ENCODE data around the gene NUB1. TPM values are rescaled to one million over a fixed set of nuclear protein-coding genes. Genes with fewer than 3 reads are reported as not detected.

NUB1 gene
- total RNA-seq, 1 donor from 2014 or later: 28.2 TPM

- TF ChIP-seq CTCF (IDR thresholded peaks at IDR 0.05): no peak
- intact Hi-C loops (cut with DNase I): no loop called here
These were observed 9.4 kb downstream of the NUB1 start for GRCh38 chr7:151351027-151351426.

GRCh38 chr7:151351967-151352366, 10.4 kb downstream of the NUB1 start:
- Histone ChIP-seq H3K27ac (no peak overlapping the region), H3K36me3 (peaks cover 63 to 87% of the 10 kb centered on the region in 2 donors), H3K27me3 (no peaks in the 10 kb centered on the region), H3K9me3 (no peaks in the 10 kb centered on the region), H3K4me3 (no peak overlapping the region), H3K4me1 (peaks cover 0 to 2% of the 10 kb centered on the region in 2 donors)
- intact Hi-C loops (cut with DNase I): no loop called here
- no peak for TF ChIP-seq CTCF (IDR thresholded peaks at IDR 0.05)
- no peak for DNase-seq (ENCODE audit: low spot score in 2 of 2)

More at GRCh38 chr7:151351027-151351426, 9.4 kb downstream of the NUB1 start:
- Histone ChIP-seq H3K9me3 (no peaks in the 10 kb centered on the region), H3K36me3 (peaks cover 63 to 87% of the 10 kb centered on the region in 2 donors), H3K27me3 (no peaks in the 10 kb centered on the region), H3K4me3 (no peak overlapping the region), H3K4me1 (peaks cover 0 to 2% of the 10 kb centered on the region in 2 donors), H3K27ac (no peak overlapping the region)
- DNase-seq (ENCODE audit: low spot score in 2 of 2): no peak

- H3K4me1 ChIP-seq: peaks cover 0 to 2% of the 10 kb centered on the region in 2 donors
- intact Hi-C loops (cut with DNase I): no loop called here
- no peak for DNase-seq (ENCODE audit: low spot score in 2 of 2)
- peaks cover 69 to 87% of the 10 kb centered on the region in 2 donors for H3K36me3 ChIP-seq
- no peaks in the 10 kb centered on the region for H3K27me3 ChIP-seq
- no peak overlapping the region for H3K4me3 ChIP-seq
- TF ChIP-seq CTCF (IDR thresholded peaks at IDR 0.05): no peak
- H3K27ac ChIP-seq: no peak overlapping the region
- no peaks in the 10 kb centered on the region for H3K9me3 ChIP-seq
These were observed 10.9 kb downstream of the NUB1 start for GRCh38 chr7:151352512-151352911.

GRCh38 chr7:151361193-151361959, 19.8 kb downstream of the NUB1 start:
- peaks cover 51 to 63% of the 10 kb centered on the region in 2 donors for H3K36me3 ChIP-seq
- H3K9me3 ChIP-seq: no peaks in the 10 kb centered on the region
- peaks cover under 1 to 11% of the 10 kb centered on the region in 2 donors for H3K4me1 ChIP-seq
- no peak for DNase-seq (ENCODE audit: low spot score in 2 of 2)
- H3K27ac ChIP-seq: no peak overlapping the region
- no peak overlapping the region for H3K4me3 ChIP-seq
- H3K27me3 ChIP-seq: no peaks in the 10 kb centered on the region
- no peak for TF ChIP-seq CTCF (IDR thresholded peaks at IDR 0.05)
- intact Hi-C loops (cut with DNase I): no loop called here

GRCh38 chr7:151363182-151363581, 21.6 kb downstream of the NUB1 start:
- DNase-seq (ENCODE audit: low spot score in 2 of 2): no peak
- Histone ChIP-seq H3K9me3 (no peaks in the 10 kb centered on the region), H3K27me3 (no peaks in the 10 kb centered on the region), H3K27ac (no peak overlapping the region), H3K36me3 (peaks cover 35 to 45% of the 10 kb centered on the region in 2 donors), H3K4me1 (peaks cover 6 to 26% of the 10 kb centered on the region in 2 donors), H3K4me3 (no peak overlapping the region)
- intact Hi-C loops (cut with DNase I): no loop called here
- TF ChIP-seq CTCF (IDR thresholded peaks at IDR 0.05): no peak

Measured in ascending aorta (tissue), 2 donors.